ENCODE measurements around the gene TCHP.

DNA sequence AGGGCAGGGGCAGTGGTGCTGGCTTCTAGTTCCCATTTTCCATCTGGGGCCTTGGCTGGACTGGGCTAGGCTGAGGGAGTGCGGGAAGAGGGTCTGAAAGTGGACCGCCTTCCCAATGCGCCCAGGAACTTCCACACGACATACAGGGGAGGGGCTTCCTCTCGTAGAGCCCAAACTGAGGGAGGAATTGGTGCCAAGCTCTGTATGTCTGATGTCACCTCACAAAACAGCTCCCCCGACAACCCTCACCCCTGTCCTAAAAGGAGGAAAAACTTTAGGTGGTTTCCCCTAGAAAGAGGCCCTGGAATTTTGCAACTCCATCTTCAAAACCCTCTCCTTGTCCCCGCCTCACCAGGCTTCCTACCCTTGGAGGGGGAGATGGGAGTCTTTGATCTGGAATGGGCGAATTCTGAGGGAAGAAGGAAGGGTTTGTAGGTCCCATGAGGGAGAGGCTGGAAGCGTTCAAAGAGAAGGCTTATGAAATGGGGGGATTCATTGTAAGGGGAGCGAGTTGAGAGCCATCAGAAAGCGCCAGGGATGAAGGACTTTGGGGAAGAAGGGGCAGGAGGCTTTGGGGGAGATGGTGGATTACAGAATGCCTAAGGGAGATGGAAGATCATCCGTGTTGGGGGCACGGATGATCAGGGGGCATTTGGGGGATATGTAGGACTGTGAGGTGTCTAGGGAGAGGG lies 20.6 kb upstream of the TCHP start:
- TF ChIP-seq, protein P1, sequence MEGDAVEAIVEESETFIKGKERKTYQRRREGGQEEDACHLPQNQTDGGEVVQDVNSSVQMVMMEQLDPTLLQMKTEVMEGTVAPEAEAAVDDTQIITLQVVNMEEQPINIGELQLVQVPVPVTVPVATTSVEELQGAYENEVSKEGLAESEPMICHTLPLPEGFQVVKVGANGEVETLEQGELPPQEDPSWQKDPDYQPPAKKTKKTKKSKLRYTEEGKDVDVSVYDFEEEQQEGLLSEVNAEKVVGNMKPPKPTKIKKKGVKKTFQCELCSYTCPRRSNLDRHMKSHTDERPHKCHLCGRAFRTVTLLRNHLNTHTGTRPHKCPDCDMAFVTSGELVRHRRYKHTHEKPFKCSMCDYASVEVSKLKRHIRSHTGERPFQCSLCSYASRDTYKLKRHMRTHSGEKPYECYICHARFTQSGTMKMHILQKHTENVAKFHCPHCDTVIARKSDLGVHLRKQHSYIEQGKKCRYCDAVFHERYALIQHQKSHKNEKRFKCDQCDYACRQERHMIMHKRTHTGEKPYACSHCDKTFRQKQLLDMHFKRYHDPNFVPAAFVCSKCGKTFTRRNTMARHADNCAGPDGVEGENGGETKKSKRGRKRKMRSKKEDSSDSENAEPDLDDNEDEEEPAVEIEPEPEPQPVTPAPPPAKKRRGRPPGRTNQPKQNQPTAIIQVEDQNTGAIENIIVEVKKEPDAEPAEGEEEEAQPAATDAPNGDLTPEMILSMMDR (IDR thresholded peaks at IDR 0.05) = no peak
- TF ChIP-seq EZH2 (IDR thresholded peaks at IDR 0.05; ENCODE audit: borderline replicate concordance, insufficient read depth, low read depth, low read length, poor library complexity, severe bottlenecking) = no peak
